Coronary artery (tissue), 2 donors: Measurements from ENCODE around the gene ZNF592.

ENCODE experiments used
- DNase-seq: peaks from one replicate; pipeline ENCODE4 v3.0.0-alpha.2; 2017; ENCODE audit warnings: low spot score
- H3K27ac ChIP-seq, 2 donors: fragments of 200-600 bp; sonication (generic); one replicate each; pipeline ENCODE4 v1.5.1; 2016 to 2019
- H3K4me3 ChIP-seq: fragments of 200-600 bp; sonication (generic); 2 replicates; pipeline ENCODE4 v1.5.1; 2016; ENCODE audit warnings: mild to moderate bottlenecking, moderate library complexity
- TF ChIP-seq, protein P1 (sequence below): fragments of 200-600 bp; sonication (generic); IDR thresholded peaks from one replicate; pipeline ENCODE4 v1.5.1; 2019; ENCODE audit warnings: antibody characterized with exemption

Gene ZNF592

GRCh38 chr15:84755736-84756527 is 7.5 kb downstream of the ZNF592 start:
- TF ChIP-seq, protein P1, sequence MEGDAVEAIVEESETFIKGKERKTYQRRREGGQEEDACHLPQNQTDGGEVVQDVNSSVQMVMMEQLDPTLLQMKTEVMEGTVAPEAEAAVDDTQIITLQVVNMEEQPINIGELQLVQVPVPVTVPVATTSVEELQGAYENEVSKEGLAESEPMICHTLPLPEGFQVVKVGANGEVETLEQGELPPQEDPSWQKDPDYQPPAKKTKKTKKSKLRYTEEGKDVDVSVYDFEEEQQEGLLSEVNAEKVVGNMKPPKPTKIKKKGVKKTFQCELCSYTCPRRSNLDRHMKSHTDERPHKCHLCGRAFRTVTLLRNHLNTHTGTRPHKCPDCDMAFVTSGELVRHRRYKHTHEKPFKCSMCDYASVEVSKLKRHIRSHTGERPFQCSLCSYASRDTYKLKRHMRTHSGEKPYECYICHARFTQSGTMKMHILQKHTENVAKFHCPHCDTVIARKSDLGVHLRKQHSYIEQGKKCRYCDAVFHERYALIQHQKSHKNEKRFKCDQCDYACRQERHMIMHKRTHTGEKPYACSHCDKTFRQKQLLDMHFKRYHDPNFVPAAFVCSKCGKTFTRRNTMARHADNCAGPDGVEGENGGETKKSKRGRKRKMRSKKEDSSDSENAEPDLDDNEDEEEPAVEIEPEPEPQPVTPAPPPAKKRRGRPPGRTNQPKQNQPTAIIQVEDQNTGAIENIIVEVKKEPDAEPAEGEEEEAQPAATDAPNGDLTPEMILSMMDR, result no peak
- no peak overlapping the region for H3K4me3 ChIP-seq
- DNase-seq, result no peak
- no peak overlapping the region for H3K27ac ChIP-seq

DNA sequence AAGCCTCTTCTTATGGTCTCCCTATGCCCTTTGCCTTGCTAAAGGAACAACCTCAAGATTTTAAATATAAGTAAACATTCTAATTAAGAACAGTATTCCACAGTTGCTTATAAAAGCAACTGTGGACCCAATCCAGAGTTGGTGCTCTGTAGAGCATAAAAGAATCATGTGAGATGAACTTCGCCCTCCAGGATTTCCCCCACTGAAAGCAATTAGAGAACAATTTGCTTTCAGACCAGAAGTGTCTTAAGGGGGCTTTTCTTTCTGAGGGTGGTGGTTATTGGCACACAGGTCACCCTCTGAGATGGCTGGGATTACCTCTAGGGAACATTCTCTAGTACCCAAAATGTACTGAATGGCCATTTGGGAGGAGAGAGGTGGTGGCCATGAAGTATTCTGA is 10.6 kb downstream of the ZNF592 start:
- TF ChIP-seq, protein P1, result no peak
- DNase-seq, result no peak
- no peak overlapping the region for H3K27ac ChIP-seq
- no peak overlapping the region for H3K4me3 ChIP-seq

DNA sequence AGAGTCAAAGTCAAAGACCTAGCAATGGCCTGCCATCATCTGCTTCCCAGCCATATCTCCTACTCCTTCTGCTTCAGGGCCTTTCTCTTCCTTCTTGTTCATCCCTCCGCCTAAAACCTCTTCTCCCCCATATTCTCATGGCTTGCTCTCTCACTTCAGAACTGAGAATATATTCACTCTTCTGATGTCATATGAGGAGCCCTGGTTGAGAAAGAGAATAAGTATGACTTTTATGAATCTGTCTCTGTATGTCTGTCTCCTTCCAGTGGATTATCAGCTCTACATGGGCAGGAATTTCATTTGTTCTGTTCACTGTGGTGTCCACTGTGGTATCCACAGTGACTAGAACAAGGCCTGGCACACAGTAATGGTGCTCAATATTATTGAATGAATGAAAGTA is 11.8 kb downstream of the ZNF592 start:
- Histone ChIP-seq H3K4me3 (no peak overlapping the region), H3K27ac (no peak overlapping the region)
- TF ChIP-seq, protein P1, result no peak
- no peak for DNase-seq

DNA sequence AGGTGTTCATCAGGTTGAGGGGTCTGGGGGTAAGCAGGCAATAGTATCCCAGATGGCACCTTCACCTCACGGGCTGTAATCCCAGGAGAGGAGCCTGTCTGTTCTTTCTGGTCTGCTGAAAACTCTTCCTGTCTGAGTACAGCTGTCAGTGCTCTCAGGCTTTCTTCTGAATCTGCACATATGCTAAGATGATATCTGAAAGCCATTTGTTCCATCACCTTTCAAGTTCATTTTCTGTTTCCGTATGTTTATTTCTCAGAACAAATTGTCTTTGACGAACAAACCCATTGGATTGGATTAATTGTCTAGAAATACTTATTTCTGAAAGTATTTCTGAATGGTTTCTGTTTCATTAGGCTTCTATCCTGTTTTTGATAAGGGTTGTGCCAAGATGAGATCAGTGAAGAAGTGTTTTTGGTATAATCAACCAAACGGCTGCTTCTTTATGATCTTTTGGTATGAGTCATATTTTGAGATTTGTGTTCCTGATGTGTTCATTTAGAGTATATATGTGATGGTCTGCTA is 13.3 kb downstream of the ZNF592 start:
- DNase-seq, result no peak
- Histone ChIP-seq H3K27ac (no peak overlapping the region), H3K4me3 (no peak overlapping the region)
- TF ChIP-seq, protein P1, result no peak

- TF ChIP-seq, protein P1, result no peak
- no peak for DNase-seq
- no peak overlapping the region for H3K27ac ChIP-seq
- H3K4me3 ChIP-seq, result no peak overlapping the region
Measured at GRCh38 chr15:84762840-84763572, 14.6 kb downstream of the ZNF592 start.

GRCh38 chr15:84764585-84764984 is 16.2 kb downstream of the ZNF592 start:
- no peak overlapping the region for H3K27ac ChIP-seq
- TF ChIP-seq, protein P1, result no peak

More at GRCh38 chr15:84764585-84764984, 16.2 kb downstream of the ZNF592 start:
- H3K4me3 ChIP-seq, result no peak overlapping the region
- DNase-seq, result no peak
